ENCODE results near the gene SHC1. TPM values are rescaled to one million over a fixed set of nuclear protein-coding genes. Genes with fewer than 3 reads are reported as not detected.
A peak's percentile ranks its signal among the peaks of the same experiment; 100 is the strongest.

SHC1 gene
- total and polyA plus RNA-seq, 8 donors, result 120 to 148 (median 132) TPM

- peaks cover 25 to 97% of the 10 kb centered on the region in 2 donors for H3K4me1 ChIP-seq
- intact Hi-C loops (cut with DNase I), result no loop called here
- H3K36me3 ChIP-seq, result peaks cover 0 to 38% of the 10 kb centered on the region in 2 donors
Measured at GRCh38 chr1:155011437-155012025, 41.0 kb upstream of the SHC1 start.

GRCh38 chr1:155011004-155011416, 40.5 kb upstream of the SHC1 start:
- Histone ChIP-seq H3K9me3 (no peaks in the 10 kb centered on the region), H3K36me3 (peaks cover 0 to 33% of the 10 kb centered on the region in 2 donors), H3K4me3 (peak overlapping the region in 1 of 2 donors; percentile 96), H3K4me1 (peaks cover 30 to 97% of the 10 kb centered on the region in 2 donors), H3K27me3 (no peaks in the 10 kb centered on the region), H3K27ac (peak overlapping the region in 1 of 2 donors; percentile 95)
- intact Hi-C loops (cut with DNase I), result no loop called here
- TF ChIP-seq CTCF (IDR thresholded peaks at IDR 0.05), result no peak
- DNase-seq (no peak), ATAC-seq (no peak)

More at GRCh38 chr1:155011437-155012025, 41.0 kb upstream of the SHC1 start:
- Histone ChIP-seq H3K9me3 (no peaks in the 10 kb centered on the region), H3K27me3 (no peaks in the 10 kb centered on the region), H3K4me3 (peak overlapping the region in 1 of 2 donors; percentile 96), H3K27ac (peak overlapping the region; percentile 39 to 95)
- DNase-seq (peak in 1 of 4 donors; percentile 63), ATAC-seq (no peak)
- TF ChIP-seq CTCF (IDR thresholded peaks at IDR 0.05), result no peak

GRCh38 chr1:155010211-155010918, 39.8 kb upstream of the SHC1 start:
- peak overlapping the region in 1 of 2 donors; percentile 96 for H3K4me3 ChIP-seq
- DNase-seq (no peak), ATAC-seq (no peak)
- peak overlapping the region in 1 of 2 donors; percentile 95 for H3K27ac ChIP-seq
- H3K9me3 ChIP-seq, result no peaks in the 10 kb centered on the region
- TF ChIP-seq CTCF (IDR thresholded peaks at IDR 0.05), result no peak
- H3K27me3 ChIP-seq, result no peaks in the 10 kb centered on the region
- intact Hi-C loops (cut with DNase I), result no loop called here
- peaks cover 36 to 97% of the 10 kb centered on the region in 2 donors for H3K4me1 ChIP-seq
- peaks cover 0 to 27% of the 10 kb centered on the region in 2 donors for H3K36me3 ChIP-seq

- DNase-seq (no peak), ATAC-seq (no peak)
- Histone ChIP-seq H3K27ac (peak overlapping the region in 1 of 2 donors; percentile 95), H3K4me3 (peak overlapping the region in 1 of 2 donors; percentile 96), H3K36me3 (peaks cover 0 to 20% of the 10 kb centered on the region in 2 donors), H3K4me1 (peaks cover 41 to 98% of the 10 kb centered on the region in 2 donors), H3K9me3 (no peaks in the 10 kb centered on the region), H3K27me3 (no peaks in the 10 kb centered on the region)
- no peak for TF ChIP-seq CTCF (IDR thresholded peaks at IDR 0.05)
- intact Hi-C loops (cut with DNase I), result no loop called here
Measured at GRCh38 chr1:155009742-155010141, 39.2 kb upstream of the SHC1 start.

GRCh38 chr1:155009221-155009711, 38.7 kb upstream of the SHC1 start:
- no peak for TF ChIP-seq CTCF (IDR thresholded peaks at IDR 0.05)
- intact Hi-C loops (cut with DNase I), result no loop called here
- Histone ChIP-seq H3K36me3 (peaks cover 0 to 16% of the 10 kb centered on the region in 2 donors), H3K9me3 (no peaks in the 10 kb centered on the region), H3K27ac (peak overlapping the region; percentile 59 to 95), H3K4me3 (peak overlapping the region in 1 of 2 donors; percentile 96), H3K27me3 (no peaks in the 10 kb centered on the region), H3K4me1 (peaks cover 46 to 98% of the 10 kb centered on the region in 2 donors)
- no peak for DNase-seq
- ATAC-seq, result no peak

All from left lung (tissue), 10 donors.